ENCODE results near the gene CDKN2C.
"Not testable (repeated sequence)": the region's sequence is repeated elsewhere in the genome, so short reads cannot be mapped to it uniquely, and the experiment has no call there.

Gene CDKN2C

GRCh38 chr1:50992532-50993318 lies 22.7 kb downstream of the CDKN2C start:
- Histone ChIP-seq H3K4me3 (no peak overlapping the region), H3K27ac (no peak overlapping the region)
- no peak for DNase-seq (ENCODE audit: low spot score)
- no peak for TF ChIP-seq CTCF (IDR thresholded peaks at IDR 0.05)

GRCh38 chr1:50993645-50994044 lies 23.6 kb downstream of the CDKN2C start:
- no peak for DNase-seq (ENCODE audit: low spot score)
- no peak overlapping the region for H3K27ac ChIP-seq
- no peak for TF ChIP-seq CTCF (IDR thresholded peaks at IDR 0.05)
- no peak overlapping the region for H3K4me3 ChIP-seq

- no peak overlapping the region for H3K27ac ChIP-seq
- TF ChIP-seq CTCF (IDR thresholded peaks at IDR 0.05) = no peak
- no peak overlapping the region for H3K4me3 ChIP-seq
- no peak for DNase-seq (ENCODE audit: low spot score)
Measured at GRCh38 chr1:50994997-50995396, 25.0 kb downstream of the CDKN2C start.

GRCh38 chr1:50995651-50996050 lies 25.6 kb downstream of the CDKN2C start:
- Histone ChIP-seq H3K27ac (no peak overlapping the region), H3K4me3 (no peak overlapping the region)
- no peak for DNase-seq (ENCODE audit: low spot score)
- TF ChIP-seq CTCF (IDR thresholded peaks at IDR 0.05) = no peak

GRCh38 chr1:50996083-50996482 lies 26.0 kb downstream of the CDKN2C start:
- DNase-seq (ENCODE audit: low spot score) = no peak
- no peak overlapping the region for H3K27ac ChIP-seq
- no peak for TF ChIP-seq CTCF (IDR thresholded peaks at IDR 0.05)
- H3K4me3 ChIP-seq = no peak overlapping the region

- not testable (repeated sequence) for H3K27ac ChIP-seq; DNase-seq (ENCODE audit: low spot score)
Measured at GRCh38 chr1:50999375-50999774, 29.3 kb downstream of the CDKN2C start.

GRCh38 chr1:51000160-51000559 lies 30.1 kb downstream of the CDKN2C start:
- Histone ChIP-seq H3K27ac (no peak overlapping the region), H3K4me3 (no peak overlapping the region)
- DNase-seq (ENCODE audit: low spot score) = no peak
- no peak for TF ChIP-seq CTCF (IDR thresholded peaks at IDR 0.05)

More at GRCh38 chr1:50999375-50999774, 29.3 kb downstream of the CDKN2C start:
- not testable (repeated sequence) for H3K4me3 ChIP-seq

Measured in coronary artery (tissue), 2 donors.